H9 (cell line): ENCODE data around the gene CPXM2. TPM values are rescaled to one million over a fixed set of nuclear protein-coding genes. Genes with fewer than 3 reads are reported as not detected.

ENCODE experiments used
- DNase-seq: peaks from one replicate; pipeline ENCODE4 v3.0.0-alpha.2; 2017
- H2AFZ ChIP-seq: one replicate; pipeline ENCODE4 v1.6.1; 2013; ENCODE audit warnings: mild to moderate bottlenecking, low read length, control low read depth, moderate library complexity
- H2AK5ac ChIP-seq: 2 replicates; pipeline ENCODE4 v1.6.1; 2013; ENCODE audit warnings: low read length, control low read depth, mixed read lengths; ENCODE audit not compliant: insufficient read length
- H2BK120ac ChIP-seq: one replicate; pipeline ENCODE4 v1.6.1; 2013; ENCODE audit warnings: low read depth, mild to moderate bottlenecking, low read length, control low read depth, inconsistent platforms; ENCODE audit not compliant: poor library complexity, severe bottlenecking
- H2BK12ac ChIP-seq: 2 replicates; pipeline ENCODE4 v1.6.1; 2013; ENCODE audit warnings: low read length, control low read depth, mixed read lengths, low read depth; ENCODE audit not compliant: insufficient read length
- H2BK15ac ChIP-seq: 2 replicates; pipeline ENCODE4 v1.6.1; 2013; ENCODE audit warnings: low read depth, low read length, control low read depth
- H2BK20ac ChIP-seq: one replicate; pipeline ENCODE4 v1.6.1; 2013; ENCODE audit warnings: low read depth, mild to moderate bottlenecking, low read length, control low read depth, inconsistent platforms; ENCODE audit not compliant: poor library complexity, severe bottlenecking
- H2BK5ac ChIP-seq: 2 replicates; pipeline ENCODE4 v1.6.1; 2013; ENCODE audit warnings: low read length, control low read depth, mixed read lengths; ENCODE audit not compliant: insufficient read length
- H3K14ac ChIP-seq: 2 replicates; pipeline ENCODE4 v1.6.1; 2013; ENCODE audit warnings: low read length, control low read depth; ENCODE audit not compliant: insufficient read depth
- H3K18ac ChIP-seq: 2 replicates; pipeline ENCODE4 v1.6.1; 2013; ENCODE audit warnings: low read depth, mild to moderate bottlenecking, mixed read lengths, low read length, control low read depth; ENCODE audit not compliant: insufficient read length
- H3K23ac ChIP-seq: 2 replicates; pipeline ENCODE4 v1.6.1; 2013; ENCODE audit warnings: low read length, control low read depth, mixed read lengths, low read depth; ENCODE audit not compliant: insufficient read length
- H3K23me2 ChIP-seq: 2 replicates; pipeline ENCODE4 v1.6.1; 2013; ENCODE audit warnings: low read depth, mild to moderate bottlenecking, mixed read lengths, low read length, control low read depth; ENCODE audit not compliant: insufficient read length, poor library complexity, severe bottlenecking
- H3K27ac ChIP-seq: 2 replicates; pipeline ENCODE4 v1.5.1; 2013; ENCODE audit warnings: low read length, control low read depth, mixed read lengths, low read depth; ENCODE audit not compliant: insufficient read length
- H3K27me3 ChIP-seq: 2 replicates; pipeline ENCODE4 v1.6.1; 2013; ENCODE audit warnings: low read length, control low read depth, inconsistent platforms; ENCODE audit not compliant: insufficient read depth
- H3K4ac ChIP-seq: 2 replicates; pipeline ENCODE4 v1.6.1; 2013; ENCODE audit warnings: low read depth, mild to moderate bottlenecking, control low read depth, inconsistent platforms, low read length, moderate library complexity
- H3K4me1 ChIP-seq: 2 replicates; pipeline ENCODE4 v1.6.1; 2013; ENCODE audit warnings: low read length, control low read depth, inconsistent platforms; ENCODE audit not compliant: insufficient read depth
- H3K4me2 ChIP-seq: 2 replicates; pipeline ENCODE4 v1.6.1; 2013; ENCODE audit warnings: low read length, control low read depth, mixed read lengths; ENCODE audit not compliant: insufficient read length, insufficient read depth
- H3K56ac ChIP-seq: 2 replicates; pipeline ENCODE4 v1.6.1; 2013; ENCODE audit warnings: low read depth, mild to moderate bottlenecking, mixed read lengths, low read length, control low read depth; ENCODE audit not compliant: insufficient read length
- H3K79me1 ChIP-seq: 2 replicates; pipeline ENCODE4 v1.6.1; 2013; ENCODE audit warnings: low read depth, mild to moderate bottlenecking, moderate library complexity, low read length, control low read depth, inconsistent platforms; ENCODE audit not compliant: insufficient read depth, poor library complexity, severe bottlenecking
- H3K79me2 ChIP-seq: 2 replicates; pipeline ENCODE4 v1.6.1; 2013; ENCODE audit warnings: low read length, control low read depth, inconsistent platforms; ENCODE audit not compliant: insufficient read depth
- H3K9ac ChIP-seq: 2 replicates; pipeline ENCODE4 v1.6.1; 2013; ENCODE audit warnings: low read length, control low read depth, mixed read lengths; ENCODE audit not compliant: insufficient read length; ENCODE audit errors: extremely low read depth
- H3K9me3 ChIP-seq: one replicate; pipeline ENCODE4 v1.6.1; 2013; ENCODE audit warnings: low read depth, low read length, inconsistent platforms; ENCODE audit not compliant: control insufficient read depth
- H3T11ph ChIP-seq: one replicate; pipeline ENCODE4 v1.6.1; 2013; ENCODE audit warnings: mild to moderate bottlenecking, low read length, control low read depth, inconsistent platforms
- H4K20me1 ChIP-seq: one replicate; pipeline ENCODE4 v1.6.1; 2013; ENCODE audit not compliant: control insufficient read depth, insufficient read length, insufficient read depth
- H4K5ac ChIP-seq: 2 replicates; pipeline ENCODE4 v1.6.1; 2013; ENCODE audit warnings: low read depth, mild to moderate bottlenecking, mixed read lengths, low read length, control low read depth; ENCODE audit not compliant: insufficient read length
- H4K8ac ChIP-seq: replicated peaks from 2 replicates; pipeline ENCODE4 v1.6.1; 2013; ENCODE audit warnings: low read length, control low read depth, mixed read lengths, low read depth; ENCODE audit not compliant: insufficient read length
- H4K91ac ChIP-seq: 2 replicates; pipeline ENCODE4 v1.6.1; 2013; ENCODE audit warnings: low read depth, mild to moderate bottlenecking, moderate library complexity, mixed read lengths, low read length, control low read depth; ENCODE audit not compliant: insufficient read length
- H3K27ac Mint-ChIP-seq, 3 experiments: 2 replicates in 2 of 3; 3 replicates in 1 of 3; pipeline ENCODE4 v1.8.0; 2020 to 2021; ENCODE audit warnings: mixed read lengths in 3 of 3, mild to moderate bottlenecking in 1 of 3, moderate library complexity in 1 of 3
- H3K27me3 Mint-ChIP-seq: 2 replicates; pipeline ENCODE4 v1.8.0; 2021; ENCODE audit warnings: low read depth, mild to moderate bottlenecking, moderate library complexity, mixed read lengths
- H3K36me3 Mint-ChIP-seq, 3 experiments: 2 replicates in 2 of 3; 3 replicates in 1 of 3; pipeline ENCODE4 v1.8.0; 2020 to 2021; ENCODE audit warnings: low read depth in 3 of 3, mixed read lengths in 3 of 3; ENCODE audit not compliant: insufficient read depth in 1 of 3
- H3K4me1 Mint-ChIP-seq, 2 experiments: 2 replicates each; pipeline ENCODE4 v1.8.0; 2020; ENCODE audit warnings: mixed read lengths in 2 of 2
- H3K4me3 Mint-ChIP-seq, 2 experiments: 2 replicates in 1 of 2; 3 replicates in 1 of 2; pipeline ENCODE4 v1.8.0; 2020 to 2021; ENCODE audit warnings: mild to moderate bottlenecking in 2 of 2, mixed read lengths in 2 of 2, moderate library complexity in 1 of 2
- H3K9me3 Mint-ChIP-seq, 2 experiments: 2 replicates in 1 of 2; 3 replicates in 1 of 2; pipeline ENCODE4 v1.8.0; 2020; ENCODE audit warnings: mild to moderate bottlenecking in 2 of 2, mixed read lengths in 2 of 2, moderate library complexity in 1 of 2
- WGBS: extraction: QIAGEN DNeasy Blood & Tissue Kit; methylation state at CpG from one replicate; pipeline ENCODE4 v1.1.7; 2013; ENCODE audit warnings: missing lambda C conversion rate, low lambda C conversion rate, mixed read lengths; ENCODE audit not compliant: insufficient read length; ENCODE audit errors: extremely low coverage; 5-methylcytosine and 5-hydroxymethylcytosine counted together
- total RNA-seq: library from RNA; stranded (reverse); gene quantifications from 2 replicates; pipeline ENCODE4 v1.2.1, GENCODE V29; 2021
- TF ChIP-seq, protein P1 (sequence below): fragments of 200-600 bp; sonication (generic); conservative IDR thresholded peaks from 3 replicates; pipeline ENCODE4 v1.8.0; 2021; ENCODE audit warnings: antibody characterized with exemption, mild to moderate bottlenecking

Gene CPXM2
- total RNA-seq, 1 experiment from 2014 or later = 1.7 TPM

- H3K23me2 ChIP-seq = no peaks in the 10 kb centered on the region
- TF ChIP-seq, protein P1, sequence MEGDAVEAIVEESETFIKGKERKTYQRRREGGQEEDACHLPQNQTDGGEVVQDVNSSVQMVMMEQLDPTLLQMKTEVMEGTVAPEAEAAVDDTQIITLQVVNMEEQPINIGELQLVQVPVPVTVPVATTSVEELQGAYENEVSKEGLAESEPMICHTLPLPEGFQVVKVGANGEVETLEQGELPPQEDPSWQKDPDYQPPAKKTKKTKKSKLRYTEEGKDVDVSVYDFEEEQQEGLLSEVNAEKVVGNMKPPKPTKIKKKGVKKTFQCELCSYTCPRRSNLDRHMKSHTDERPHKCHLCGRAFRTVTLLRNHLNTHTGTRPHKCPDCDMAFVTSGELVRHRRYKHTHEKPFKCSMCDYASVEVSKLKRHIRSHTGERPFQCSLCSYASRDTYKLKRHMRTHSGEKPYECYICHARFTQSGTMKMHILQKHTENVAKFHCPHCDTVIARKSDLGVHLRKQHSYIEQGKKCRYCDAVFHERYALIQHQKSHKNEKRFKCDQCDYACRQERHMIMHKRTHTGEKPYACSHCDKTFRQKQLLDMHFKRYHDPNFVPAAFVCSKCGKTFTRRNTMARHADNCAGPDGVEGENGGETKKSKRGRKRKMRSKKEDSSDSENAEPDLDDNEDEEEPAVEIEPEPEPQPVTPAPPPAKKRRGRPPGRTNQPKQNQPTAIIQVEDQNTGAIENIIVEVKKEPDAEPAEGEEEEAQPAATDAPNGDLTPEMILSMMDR = no peak
- no peak overlapping the region for H4K8ac ChIP-seq
- H3K23ac ChIP-seq = no peak overlapping the region
- H3K27ac ChIP-seq = no peak overlapping the region
- H3K9ac ChIP-seq = no peak overlapping the region
- Mint-ChIP-seq H3K27me3 (peaks cover 45% of the 10 kb centered on the region), H3K9me3 (peaks cover 0 to 3% of the 10 kb centered on the region in 2 experiments; a peak in 2 of 5 replicates), H3K4me1 (peaks cover 17 to 30% of the 10 kb centered on the region in 2 experiments), H3K4me3 (no peak overlapping the region), H3K36me3 (no peaks in the 10 kb centered on the region), H3K27ac (no peak overlapping the region; a peak in 1 of 7 replicates)
- H2BK12ac ChIP-seq = no peak overlapping the region
- no peak overlapping the region for H2BK120ac ChIP-seq
- H2BK15ac ChIP-seq = no peak overlapping the region
- no peak overlapping the region for H3K4ac ChIP-seq
- no peak overlapping the region for H3K4me2 ChIP-seq
- no peak overlapping the region for H3K56ac ChIP-seq
- no peaks in the 10 kb centered on the region for H3K79me1 ChIP-seq
- no peak overlapping the region for H4K5ac ChIP-seq
- H2AK5ac ChIP-seq = no peak overlapping the region
- H2BK20ac ChIP-seq = no peak overlapping the region
- no peaks in the 10 kb centered on the region for H3K79me2 ChIP-seq
- WGBS = no CpG with 5 or more reads among the region's 4 CpGs
- H3K4me1 ChIP-seq = peaks cover 4% of the 10 kb centered on the region; the same call in 1 of the 2 replicates
- H4K20me1 ChIP-seq = no peaks in the 10 kb centered on the region
- H3K14ac ChIP-seq = no peak overlapping the region
- DNase-seq = no peak
- no peak overlapping the region for H3T11ph ChIP-seq
- no peak overlapping the region for H3K18ac ChIP-seq
- H3K27me3 ChIP-seq = no peaks in the 10 kb centered on the region; the same call in 1 of the 2 replicates
- no peak overlapping the region for H2BK5ac ChIP-seq
- no peak overlapping the region for H2AFZ ChIP-seq
- H4K91ac ChIP-seq = no peak overlapping the region
- H3K9me3 ChIP-seq = no peaks in the 10 kb centered on the region
Observed at GRCh38 chr10:123912466-123912865, 20.9 kb upstream of the CPXM2 start.
